NCI-H2171 (cell line): Measurements from ENCODE around the gene C9orf85.
"Not testable (repeated sequence)": the region's sequence is repeated elsewhere in the genome, so short reads cannot be mapped to it uniquely, and the experiment has no call there.

ENCODE experiments used
- DNase-seq: peaks from one replicate; lab custom pipeline; 2025; lab: John Stamatoyannopoulos, UW

Gene C9orf85

GRCh38 chr9:71941998-71942567, 30.6 kb downstream of the C9orf85 start:
- DNase-seq = no peak

- no peak for DNase-seq
Measured at GRCh38 chr9:71944754-71945375, 33.4 kb downstream of the C9orf85 start.

- DNase-seq = not testable (repeated sequence)
Measured at GRCh38 chr9:71954652-71955051, 43.2 kb downstream of the C9orf85 start.

GRCh38 chr9:71955300-71955915, 44.0 kb downstream of the C9orf85 start:
- no peak for DNase-seq

- no peak for DNase-seq
Measured at GRCh38 chr9:71962328-71962727, 50.9 kb downstream of the C9orf85 start.

- not testable (repeated sequence) for DNase-seq
Measured at GRCh38 chr9:71963471-71963996, 52.1 kb downstream of the C9orf85 start.

- no peak for DNase-seq
Measured at GRCh38 chr9:71965403-71965802, 54.0 kb downstream of the C9orf85 start.

GRCh38 chr9:71966601-71967000, 55.2 kb downstream of the C9orf85 start:
- no peak for DNase-seq

GRCh38 chr9:71968541-71969090, 57.2 kb downstream of the C9orf85 start:
- no peak for DNase-seq

GRCh38 chr9:71975833-71976232, 64.4 kb downstream of the C9orf85 start:
- no peak for DNase-seq

GRCh38 chr9:71977003-71977402, 65.6 kb downstream of the C9orf85 start:
- DNase-seq = no peak

- DNase-seq = no peak
Measured at GRCh38 chr9:71980266-71981190, 69.1 kb downstream of the C9orf85 start.

- no peak for DNase-seq
Measured at GRCh38 chr9:71981944-71982343, 70.5 kb downstream of the C9orf85 start.

GRCh38 chr9:71984403-71984802, 73.0 kb downstream of the C9orf85 start:
- no peak for DNase-seq

- no peak for DNase-seq
Measured at GRCh38 chr9:71984831-71985281, 73.4 kb downstream of the C9orf85 start.

- DNase-seq = no peak
Measured at GRCh38 chr9:71985297-71985911, 74.0 kb downstream of the C9orf85 start.

GRCh38 chr9:71986900-71987299, 75.5 kb downstream of the C9orf85 start:
- no peak for DNase-seq

GRCh38 chr9:71987471-71988371, 76.3 kb downstream of the C9orf85 start:
- no peak for DNase-seq

GRCh38 chr9:71990466-71990865, 79.0 kb downstream of the C9orf85 start:
- no peak for DNase-seq

GRCh38 chr9:72005451-72005850, 94.0 kb downstream of the C9orf85 start:
- DNase-seq = no peak
